GM12878 (cell line): Measurements from ENCODE around the gene PLXNA4. TPM values are rescaled to one million over a fixed set of nuclear protein-coding genes. Genes with fewer than 3 reads are reported as not detected.

ENCODE experiments used
- ATAC-seq: fragments of 200-7000 bp; cut with Tn5 transposase; 3 replicates; pipeline ENCODE4 v1.9.1; 2020; ENCODE audit warnings: mild to moderate bottlenecking, moderate library complexity
- BruUV-seq: library from RNA; stranded (reverse); fragments of 400-500 nt; replicated peaks from 2 replicates; lab custom pipeline; 2021; lab: Mats Ljungman, UMichigan
- CTCF ChIA-PET: fragments of 300-600 bp; sonication (Branson Sonifier 250); formaldehyde crosslinking; extraction: SDS; loops from one replicate; lab custom pipeline; 2021; ENCODE audit warnings: inconsistent platforms; lab: Yijun Ruan, JAX
- POLR2A ChIA-PET: fragments of 350-600 bp; formaldehyde crosslinking; extraction: SDS; loops from one replicate; lab custom pipeline; 2021; ENCODE audit warnings: inconsistent platforms; lab: Charles Lee
- RAD21 ChIA-PET: fragments of 300-600 bp; sonication (Branson Sonifier 250); formaldehyde crosslinking; loops from one replicate; lab custom pipeline; 2023; ENCODE audit warnings: antibody characterized with exemption; ENCODE audit not compliant: unreplicated experiment; lab: Charles Lee
- SMC1A ChIA-PET: fragments of 300-600 bp; sonication (Branson Sonifier 250); formaldehyde crosslinking; loops from one replicate; lab custom pipeline; 2023; ENCODE audit not compliant: unreplicated experiment, uncharacterized antibody; lab: Charles Lee
- DNase-seq: peaks from one replicate; pipeline ENCODE4 v3.0.0-alpha.2; 2011; ENCODE audit warnings: low read depth, low spot score
- FAIRE-seq: peaks from 3 replicates; lab custom pipeline; 2011; peaks lifted over from hg19 to GRCh38; lab: Jason Lieb, UNC
- H2AFZ ChIP-seq: 2 replicates; pipeline ENCODE4 v1.6.0; 2011; ENCODE audit warnings: low read depth, low read length, control low read depth; ENCODE audit not compliant: control insufficient read depth
- H3K27ac ChIP-seq: 2 replicates; pipeline ENCODE4 v1.5.1; 2011; ENCODE audit warnings: control low read depth; ENCODE audit not compliant: control insufficient read depth, insufficient read depth
- H3K27me3 ChIP-seq, 2 experiments: replicated peaks in 1 of 2; 2 replicates each; pipeline versions ENCODE4 v1.6.0 to v1.6.1; 2011; ENCODE audit warnings: low read length in 1 of 2; ENCODE audit not compliant: control insufficient read depth in 2 of 2, insufficient read depth in 2 of 2
- H3K36me3 ChIP-seq, 2 experiments: 2 replicates each; pipeline ENCODE4 v1.5.1; 2011; ENCODE audit warnings: low read length in 1 of 2; ENCODE audit not compliant: control insufficient read depth in 2 of 2, insufficient read depth in 2 of 2
- H3K4me1 ChIP-seq: 2 replicates; pipeline ENCODE4 v1.6.1; 2011; ENCODE audit warnings: mild to moderate bottlenecking, low read length, moderate library complexity, mixed read lengths; ENCODE audit not compliant: control insufficient read depth, insufficient read depth
- H3K4me2 ChIP-seq: 2 replicates; pipeline ENCODE4 v1.6.0; 2011; ENCODE audit warnings: control low read depth; ENCODE audit not compliant: control insufficient read depth, insufficient read depth
- H3K4me3 ChIP-seq: fragments of 200-600 bp; sonication (generic); 2 replicates; pipeline ENCODE4 v1.5.1; 2016
- H3K79me2 ChIP-seq: 2 replicates; pipeline ENCODE4 v1.6.0; 2011; ENCODE audit warnings: low read length; ENCODE audit not compliant: control insufficient read depth, insufficient read depth
- H3K9ac ChIP-seq: 2 replicates; pipeline ENCODE4 v1.8.0; 2011; ENCODE audit warnings: low read length, control low read depth, mixed read lengths; ENCODE audit not compliant: control insufficient read depth, insufficient read depth
- H3K9me3 ChIP-seq: replicated peaks from 3 replicates; pipeline ENCODE4 v1.5.1; 2011; ENCODE audit warnings: mild to moderate bottlenecking, low read length; ENCODE audit not compliant: control insufficient read depth, insufficient read depth
- H4K20me1 ChIP-seq: 2 replicates; pipeline ENCODE4 v1.6.0; 2011; ENCODE audit not compliant: control insufficient read depth, insufficient read depth
- CBFB ChIP-seq: IDR thresholded peaks from 2 replicates; pipeline ENCODE4 v1.6.1; 2016; ENCODE audit warnings: antibody characterized with exemption, low read depth
- ELK1 ChIP-seq: IDR thresholded peaks from 2 replicates; pipeline ENCODE4 v1.6.1; 2012; ENCODE audit warnings: low read depth, low read length, improper control_type of control experiment
- KAT2A ChIP-seq: conservative IDR thresholded peaks from 2 replicates; pipeline ENCODE4 v1.6.1; 2011; ENCODE audit warnings: low read depth, low read length; ENCODE audit not compliant: control insufficient read depth
- MTA2 ChIP-seq: fragments of 450-650 bp; IDR thresholded peaks from 2 replicates; pipeline ENCODE4 v1.6.1; 2016; ENCODE audit warnings: low read depth, mild to moderate bottlenecking, moderate library complexity
- PAX8 ChIP-seq: fragments of 450-650 bp; IDR thresholded peaks from 2 replicates; pipeline ENCODE4 v1.6.1; 2017; ENCODE audit warnings: mild to moderate bottlenecking, moderate library complexity
- POLR2AphosphoS2 ChIP-seq: IDR thresholded peaks from 2 replicates; pipeline ENCODE4 v1.6.1; 2011; ENCODE audit warnings: low read depth, mild to moderate bottlenecking, low read length, improper control_type of control experiment, moderate library complexity
- SIX5 ChIP-seq: IDR thresholded peaks from 2 replicates; pipeline ENCODE4 v1.6.1; 2011; ENCODE audit warnings: mild to moderate bottlenecking, low read depth, low read length, moderate library complexity; ENCODE audit not compliant: severe bottlenecking
- SUPT20H ChIP-seq: IDR thresholded peaks from 2 replicates; pipeline ENCODE4 v1.6.1; 2011; ENCODE audit warnings: low read depth, mild to moderate bottlenecking, low read length, moderate library complexity, borderline replicate concordance; ENCODE audit not compliant: control insufficient read depth
- TCF12 ChIP-seq: IDR thresholded peaks from 2 replicates; pipeline ENCODE4 v1.6.1; 2011; ENCODE audit warnings: low read depth, mild to moderate bottlenecking, low read length
- TCF3 ChIP-seq: IDR thresholded peaks from 2 replicates; pipeline ENCODE4 v1.6.1; 2012; ENCODE audit warnings: low read depth, mild to moderate bottlenecking, low read length, borderline replicate concordance; ENCODE audit not compliant: insufficient read depth
- USF1 ChIP-seq: IDR thresholded peaks from 2 replicates; pipeline ENCODE4 v1.6.1; 2011; ENCODE audit warnings: borderline replicate concordance, low read depth, mild to moderate bottlenecking, moderate library complexity, mixed read lengths, low read length; ENCODE audit not compliant: insufficient read depth; ENCODE audit errors: extremely low read length
- ZBTB40 ChIP-seq: fragments of 450-650 bp; IDR thresholded peaks from 2 replicates; pipeline ENCODE4 v1.6.1; 2016; ENCODE audit warnings: mild to moderate bottlenecking, moderate library complexity, borderline replicate concordance
- WGBS: methylation state at CpG from one replicate; pipeline ENCODE4 v1.1.6; 2016; ENCODE audit warnings: low lambda C conversion rate; ENCODE audit not compliant: insufficient replicate concordance, insufficient coverage; ENCODE audit errors: missing lambda C conversion rate; 5-methylcytosine and 5-hydroxymethylcytosine counted together
- in situ Hi-C: fragments of 300-500 bp; cut with MboI; formaldehyde crosslinking; loops from 9 replicates; pipeline ENCODE4 v1.14.3; 2018; ENCODE audit warnings: mixed read lengths
- intact Hi-C: fragments of 100-400 bp; cut with micrococcal nuclease; formaldehyde crosslinking; loops from one replicate; pipeline ENCODE4 v1.14.2; 2022; ENCODE audit not compliant: unreplicated experiment
- polyA plus RNA-seq, 11 experiments: library from polyadenylated mRNA; depleted of rRNA in 4 of 11; unstranded in 6 of 11; stranded (reverse) in 5 of 11; fragments of >200 nt; fragmentation: Nextera tagmentation in 4 of 11; fragmentation: Illumina TruSeq in 1 of 11; extraction: Ambion mirVana in 4 of 11; extraction: Trizol in 1 of 11; gene quantifications; 1 replicate in 1 of 11; 2 replicates in 10 of 11; pipeline versions ENCODE4 v1.2.1 to v1.2.3, GENCODE V29; 2011 to 2016; ENCODE audit warnings: inconsistent platforms in 2 of 11, missing spikeins in 2 of 11, low read depth in 1 of 11
- total RNA-seq, 4 experiments: library from RNA; depleted of rRNA in 3 of 4; stranded (reverse); fragments of >200 nt in 3 of 4; fragmentation: Illumina TruSeq in 1 of 4; extraction: Trizol in 1 of 4; gene quantifications; 2 replicates each; pipeline versions ENCODE4 v1.2.1 to v1.2.3, GENCODE V29; 2013 to 2021

The PLXNA4 gene
- total and polyA plus RNA-seq, 10 of the 15 experiments (the other 5 are each of a cell fraction or from before 2014, with no cell fraction given): 0.03 TPM; not detected in 9

- no peak for TF ChIP-seq ZBTB40
Measured at GRCh38 chr7:132557489-132558044, 18.7 kb downstream of the PLXNA4 start (continued).

- no peak for DNase-seq
- BruUV-seq: no TSS peak
- H4K20me1 ChIP-seq: no peaks in the 10 kb centered on the region
- no peak overlapping the region for H2AFZ ChIP-seq
- H3K9me3 ChIP-seq: no peaks in the 10 kb centered on the region
- no peaks in the 10 kb centered on the region for H3K4me1 ChIP-seq
- in situ Hi-C loops: no loop called here
- TF ChIP-seq ELK1 (no peak), USF1 (no peak), TCF3 (no peak), SIX5 (no peak), POLR2AphosphoS2 (no peak), CBFB (no peak), SUPT20H (no peak), MTA2 (no peak), KAT2A (no peak), TCF12 (no peak), PAX8 (no peak)
- ChIA-PET RAD21 (no interaction called here), POLR2A (no interaction called here), SMC1A (interaction anchor here (1.2 kb wide), 1 partner anchor 38 kb away, joined by 3 read pairs; no protein-coding TSS in a partner anchor), CTCF (no interaction called here)
- no peak overlapping the region for H3K27ac ChIP-seq
- H3K4me2 ChIP-seq: no peak overlapping the region
- no peak overlapping the region for H3K9ac ChIP-seq
- no peaks in the 10 kb centered on the region for H3K36me3 ChIP-seq
- WGBS: 1% methylated on average over 4 of the region's 4 CpGs
- no peaks in the 10 kb centered on the region for H3K79me2 ChIP-seq
- intact Hi-C loops: no loop called here
- H3K4me3 ChIP-seq: no peak overlapping the region
- no peak for ATAC-seq
- FAIRE-seq: no peak
- H3K27me3 ChIP-seq: no peaks in the 10 kb centered on the region
Measured at GRCh38 chr7:132554446-132554845, 21.8 kb downstream of the PLXNA4 start.
